NCI-H524 (cell line): Measurements from ENCODE around the gene CD207.

Experiments
- DNase-seq, 2 experiments: peaks; one replicate each; lab custom pipeline; 2025; lab: John Stamatoyannopoulos, UW

CD207 gene

DNA sequence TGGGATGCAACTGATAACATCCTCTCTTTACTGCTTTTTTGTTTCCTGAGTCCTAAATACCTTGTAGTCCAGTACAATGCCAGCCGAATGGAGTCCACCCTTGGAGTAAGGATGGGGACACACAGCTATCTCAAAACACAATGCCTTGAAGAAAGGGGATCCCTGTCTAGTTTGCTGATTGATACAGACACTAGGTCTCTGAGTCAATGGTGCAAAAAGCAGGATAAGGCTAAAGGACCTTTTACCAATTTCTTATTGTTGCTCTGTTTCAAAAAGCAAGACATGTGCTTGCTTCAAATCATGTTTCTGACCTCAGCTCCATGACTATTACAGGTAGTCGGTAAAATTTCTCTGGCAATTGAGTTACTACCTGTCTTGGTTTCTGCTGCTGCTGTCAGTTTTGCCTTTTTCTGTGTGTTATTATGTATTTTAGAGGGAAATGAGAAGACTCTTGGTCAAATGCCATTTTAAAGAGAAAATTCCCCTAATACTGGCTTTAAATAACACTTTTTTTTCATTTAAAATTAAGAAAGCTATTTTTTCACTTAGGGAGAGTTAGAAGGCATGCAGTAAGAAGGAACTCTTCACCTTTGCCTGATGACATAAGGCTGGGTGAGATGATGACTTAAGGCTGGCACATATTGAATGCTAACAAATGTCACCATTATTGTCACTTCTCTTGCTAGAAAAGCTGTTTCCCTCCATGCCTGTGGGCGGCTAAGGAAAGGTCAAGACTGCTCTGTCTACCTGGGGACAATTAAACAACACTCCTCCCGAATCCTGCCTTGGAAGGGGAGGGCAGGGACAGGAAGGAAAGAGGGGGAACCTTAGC, 40.2 kb downstream of the CD207 start:
- no peak for DNase-seq

DNA sequence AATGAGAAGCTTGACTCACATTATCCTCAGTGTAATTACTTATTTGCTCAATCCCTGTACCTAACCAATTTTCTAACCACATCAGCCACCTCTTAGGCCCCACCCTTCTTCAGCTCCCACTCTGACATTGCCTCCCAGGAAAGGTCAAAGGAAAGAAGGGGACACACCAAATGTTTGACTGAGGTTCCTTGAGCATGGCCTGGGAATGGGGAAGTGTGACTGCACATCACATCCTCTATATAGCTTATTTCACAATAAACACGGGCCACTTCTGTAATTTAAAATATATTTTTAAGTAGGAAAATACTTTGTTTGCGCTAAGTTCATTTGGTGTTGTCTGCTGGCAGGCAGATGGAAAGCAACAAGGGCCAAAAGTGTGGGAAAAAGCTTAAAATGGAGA, 42.2 kb downstream of the CD207 start:
- no peak for DNase-seq

DNA sequence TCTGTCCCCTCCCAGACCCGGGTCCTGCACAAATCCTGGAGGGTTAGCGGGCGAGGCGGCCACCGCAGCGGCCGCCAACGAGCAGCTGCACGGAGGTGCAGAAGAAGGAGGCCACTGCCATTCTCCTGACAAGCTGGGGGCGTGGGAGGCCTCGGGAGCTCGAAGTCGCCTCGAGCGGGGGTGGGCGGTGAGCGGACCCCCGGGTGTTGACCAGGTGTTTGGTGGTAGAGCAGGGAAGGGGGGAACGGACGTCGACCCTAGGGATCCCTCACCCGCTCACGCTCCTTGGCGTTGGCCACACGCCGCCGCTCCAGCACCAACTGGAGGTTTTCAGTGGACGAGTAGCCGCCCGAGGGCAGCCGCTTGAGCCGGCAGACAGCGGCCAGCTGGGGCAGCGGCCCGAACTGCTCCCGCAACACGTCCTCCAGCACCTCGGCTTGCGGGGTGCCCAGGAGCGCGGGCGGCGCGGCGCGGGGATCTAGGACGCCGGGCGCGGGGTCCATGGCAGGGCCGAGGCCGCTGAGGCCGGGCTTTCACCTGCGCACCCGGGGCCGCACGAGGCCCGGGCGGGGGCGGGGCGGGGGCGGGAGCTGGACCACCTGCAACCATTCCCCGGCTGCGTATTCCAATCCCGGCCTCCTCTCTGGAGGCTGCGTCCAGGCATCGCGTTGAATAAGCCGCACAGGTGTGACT, 45.3 kb downstream of the CD207 start, which contains the start of gene FIGLA:
FIGLA (minus strand) TSS at position 508 of the 693 bp plus-strand sequence; CDS start at position 503, 5 bp downstream.
- peak in 1 of 2 experiments; percentile 20 for DNase-seq

DNA sequence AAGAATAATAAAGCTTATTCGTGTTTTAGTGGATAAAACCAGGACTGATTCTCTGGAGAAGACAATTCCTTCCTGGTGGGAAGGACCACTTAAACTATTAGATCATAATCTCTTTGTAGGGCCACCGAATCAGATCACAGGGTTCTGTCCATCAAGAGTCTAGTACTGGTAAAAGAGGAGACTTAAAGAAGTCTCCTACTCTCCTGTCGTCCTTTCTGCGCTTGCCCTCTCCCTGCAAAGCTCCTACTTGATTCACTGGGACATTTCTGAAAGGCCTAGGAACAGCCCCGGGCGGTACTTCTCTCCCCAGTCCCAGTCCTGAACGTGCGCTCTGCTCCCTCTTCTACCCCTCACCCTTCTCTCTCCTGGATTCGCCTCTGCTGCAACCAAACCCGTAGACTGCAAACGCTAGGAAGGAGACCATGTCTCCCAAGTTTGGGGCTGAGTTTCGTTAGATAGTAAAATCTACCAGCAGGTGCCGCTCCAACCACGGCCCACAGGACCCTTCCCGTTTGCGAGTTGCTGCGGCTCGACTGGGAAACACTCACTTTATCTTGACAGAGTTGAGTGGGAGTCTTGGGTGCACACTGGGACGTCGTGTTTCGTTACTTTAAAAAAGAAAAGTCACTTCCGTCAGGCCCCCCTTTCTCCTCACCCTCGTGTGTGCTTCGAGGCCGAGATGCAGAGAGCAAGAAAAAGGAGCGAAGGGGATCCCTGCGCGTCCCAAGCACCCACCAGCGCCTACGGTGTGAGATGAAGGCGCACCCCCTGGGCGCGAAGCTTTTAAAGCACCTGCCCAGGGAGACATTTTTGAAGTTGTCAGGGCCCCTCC, 46.1 kb downstream of the CD207 start:
- DNase-seq = peak; percentile 51 to 81

DNA sequence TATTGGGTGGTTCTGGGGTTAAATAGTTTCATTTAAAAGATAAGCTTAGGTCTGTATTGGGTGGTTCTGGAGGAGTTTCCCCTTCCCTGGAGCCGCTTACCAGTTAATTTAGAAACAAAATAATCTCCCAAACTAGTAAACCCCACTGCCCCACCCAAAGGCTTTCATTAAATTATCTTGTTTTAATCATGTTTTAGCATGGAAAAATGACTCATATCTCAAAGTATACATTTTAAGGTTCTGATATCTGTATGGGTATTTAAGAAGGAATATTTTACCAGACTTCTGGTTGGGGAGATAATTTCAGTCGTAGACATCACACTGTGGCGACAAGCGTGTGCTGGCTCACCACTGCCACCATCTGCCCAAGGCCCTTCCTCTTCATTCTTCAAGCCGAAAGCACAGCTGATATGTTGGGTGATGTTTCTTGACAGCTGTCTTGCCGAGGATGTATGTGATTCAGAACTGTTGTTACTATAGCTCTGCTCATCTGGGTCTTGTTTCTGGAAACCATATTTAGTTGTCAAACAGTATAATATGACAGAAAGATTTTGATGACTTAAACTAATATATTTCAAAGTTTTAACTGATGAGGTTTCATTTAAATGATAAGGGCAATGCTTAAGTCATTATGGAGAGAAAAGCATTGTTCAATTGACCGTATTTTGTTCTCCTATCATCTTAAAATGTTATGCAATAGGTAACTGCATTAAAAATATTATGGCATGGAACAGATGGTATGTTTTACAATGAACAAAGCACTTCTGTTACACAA, 50.3 kb downstream of the CD207 start:
- DNase-seq = peak; percentile 29 to 77

DNA sequence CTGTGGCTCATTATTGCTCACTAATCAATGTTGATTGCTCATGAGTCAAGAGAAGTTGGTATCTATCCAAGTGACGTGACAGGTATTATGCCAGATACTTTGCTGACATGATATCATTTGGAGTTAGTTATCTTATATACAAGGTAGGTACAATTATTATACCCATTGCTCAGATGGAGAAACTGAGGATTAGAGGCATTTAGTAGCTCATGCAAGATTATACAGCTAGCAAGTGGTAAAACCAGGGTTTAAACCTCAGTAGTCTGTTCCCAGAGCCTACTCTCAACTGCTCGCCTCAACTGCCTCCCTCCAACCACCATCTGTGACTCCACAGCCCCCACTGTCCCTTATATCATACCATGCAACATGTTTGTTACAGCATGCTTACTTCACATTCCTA, 51.3 kb downstream of the CD207 start:
- DNase-seq = no peak
